Measurements from ENCODE around the gene CTDNEP1.

DNA sequence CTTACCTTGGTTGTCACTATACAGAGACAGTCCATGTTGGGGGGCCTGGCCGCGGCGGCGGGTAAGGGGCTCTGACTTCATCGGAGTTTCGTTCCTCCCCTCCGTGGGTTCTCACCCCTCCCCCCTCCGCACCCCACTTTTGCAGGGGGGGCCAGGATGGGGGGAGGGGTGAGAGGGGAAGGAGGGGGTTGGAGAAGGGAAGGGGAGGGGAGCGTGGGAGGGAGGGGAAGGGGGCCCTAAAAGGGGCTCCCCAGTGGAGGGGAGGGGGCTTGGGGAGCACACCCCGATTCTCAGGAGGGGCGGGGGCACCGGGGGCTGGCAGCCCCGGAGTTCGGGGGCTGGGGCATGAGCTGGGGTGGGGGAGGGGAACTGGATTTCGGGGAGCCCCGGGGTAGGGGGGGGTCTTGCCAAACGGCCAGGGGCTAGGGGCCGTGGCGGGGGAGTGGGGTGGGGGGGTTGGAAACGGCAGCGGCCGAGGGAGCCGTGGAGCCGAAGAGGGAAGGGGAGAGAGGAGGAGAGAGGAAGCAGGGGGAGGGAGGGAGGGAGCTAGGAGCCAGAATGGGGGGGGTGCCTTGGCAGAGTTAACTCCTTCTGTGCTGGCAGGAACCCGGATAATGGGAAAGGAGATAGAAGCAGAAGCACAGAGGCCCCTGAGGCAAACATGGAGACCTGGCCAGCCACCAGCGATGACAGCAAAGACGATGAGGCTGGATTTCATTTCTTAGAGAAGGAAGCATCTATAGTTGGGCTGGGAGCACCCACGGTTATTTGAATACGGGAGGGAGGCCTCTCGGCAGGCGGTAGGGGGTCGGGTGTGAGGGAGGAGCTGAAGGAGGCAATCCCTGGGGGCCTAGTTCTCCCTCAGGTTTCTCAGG is 34.2 kb downstream of the CTDNEP1 start:
- TF ChIP-seq, protein P1, sequence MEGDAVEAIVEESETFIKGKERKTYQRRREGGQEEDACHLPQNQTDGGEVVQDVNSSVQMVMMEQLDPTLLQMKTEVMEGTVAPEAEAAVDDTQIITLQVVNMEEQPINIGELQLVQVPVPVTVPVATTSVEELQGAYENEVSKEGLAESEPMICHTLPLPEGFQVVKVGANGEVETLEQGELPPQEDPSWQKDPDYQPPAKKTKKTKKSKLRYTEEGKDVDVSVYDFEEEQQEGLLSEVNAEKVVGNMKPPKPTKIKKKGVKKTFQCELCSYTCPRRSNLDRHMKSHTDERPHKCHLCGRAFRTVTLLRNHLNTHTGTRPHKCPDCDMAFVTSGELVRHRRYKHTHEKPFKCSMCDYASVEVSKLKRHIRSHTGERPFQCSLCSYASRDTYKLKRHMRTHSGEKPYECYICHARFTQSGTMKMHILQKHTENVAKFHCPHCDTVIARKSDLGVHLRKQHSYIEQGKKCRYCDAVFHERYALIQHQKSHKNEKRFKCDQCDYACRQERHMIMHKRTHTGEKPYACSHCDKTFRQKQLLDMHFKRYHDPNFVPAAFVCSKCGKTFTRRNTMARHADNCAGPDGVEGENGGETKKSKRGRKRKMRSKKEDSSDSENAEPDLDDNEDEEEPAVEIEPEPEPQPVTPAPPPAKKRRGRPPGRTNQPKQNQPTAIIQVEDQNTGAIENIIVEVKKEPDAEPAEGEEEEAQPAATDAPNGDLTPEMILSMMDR (conservative IDR thresholded peaks at IDR 0.05; ENCODE audit: low read length), result no peak
- TF ChIP-seq EZH2phosphoT487 (IDR thresholded peaks at IDR 0.05; ENCODE audit: borderline replicate concordance), result no peak

Measured in Loucy (cell line).